ENCODE data around the gene USP40. TPM values are rescaled to one million over a fixed set of nuclear protein-coding genes. Genes with fewer than 3 reads are reported as not detected.

The USP40 gene
- total and polyA plus RNA-seq, 8 donors: 17.2 to 34.7 (median 22.7) TPM

GRCh38 chr2:233603520-233603919 lies 36.9 kb upstream of the USP40 start:
- no peak for DNase-seq
- H3K27ac ChIP-seq: no peak overlapping the region

GRCh38 chr2:233602076-233602475 lies 35.5 kb upstream of the USP40 start:
- TF ChIP-seq, protein P1, sequence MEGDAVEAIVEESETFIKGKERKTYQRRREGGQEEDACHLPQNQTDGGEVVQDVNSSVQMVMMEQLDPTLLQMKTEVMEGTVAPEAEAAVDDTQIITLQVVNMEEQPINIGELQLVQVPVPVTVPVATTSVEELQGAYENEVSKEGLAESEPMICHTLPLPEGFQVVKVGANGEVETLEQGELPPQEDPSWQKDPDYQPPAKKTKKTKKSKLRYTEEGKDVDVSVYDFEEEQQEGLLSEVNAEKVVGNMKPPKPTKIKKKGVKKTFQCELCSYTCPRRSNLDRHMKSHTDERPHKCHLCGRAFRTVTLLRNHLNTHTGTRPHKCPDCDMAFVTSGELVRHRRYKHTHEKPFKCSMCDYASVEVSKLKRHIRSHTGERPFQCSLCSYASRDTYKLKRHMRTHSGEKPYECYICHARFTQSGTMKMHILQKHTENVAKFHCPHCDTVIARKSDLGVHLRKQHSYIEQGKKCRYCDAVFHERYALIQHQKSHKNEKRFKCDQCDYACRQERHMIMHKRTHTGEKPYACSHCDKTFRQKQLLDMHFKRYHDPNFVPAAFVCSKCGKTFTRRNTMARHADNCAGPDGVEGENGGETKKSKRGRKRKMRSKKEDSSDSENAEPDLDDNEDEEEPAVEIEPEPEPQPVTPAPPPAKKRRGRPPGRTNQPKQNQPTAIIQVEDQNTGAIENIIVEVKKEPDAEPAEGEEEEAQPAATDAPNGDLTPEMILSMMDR (IDR thresholded peaks at IDR 0.05): no peak
- Histone ChIP-seq H3K27me3 (no peaks in the 10 kb centered on the region), H3K27ac (no peak overlapping the region), H3K9me3 (no peaks in the 10 kb centered on the region), H3K36me3 (no peaks in the 10 kb centered on the region), H3K4me3 (no peak overlapping the region), H3K4me1 (no peaks in the 10 kb centered on the region)
- 79 to 83% methylated on average over 1 of the region's 1 CpG for WGBS, 2 donors
- no peak for ATAC-seq
- no peak for FAIRE-seq
- DNase-seq: no peak
- intact Hi-C loops (cut with DNase I): no loop called here

More at GRCh38 chr2:233603520-233603919, 36.9 kb upstream of the USP40 start:
- no peak for FAIRE-seq
- intact Hi-C loops (cut with DNase I): no loop called here
- no peak for ATAC-seq
- Histone ChIP-seq H3K27me3 (no peaks in the 10 kb centered on the region), H3K9me3 (no peaks in the 10 kb centered on the region), H3K4me3 (no peak overlapping the region), H3K4me1 (no peaks in the 10 kb centered on the region), H3K36me3 (no peaks in the 10 kb centered on the region)
- TF ChIP-seq, protein P1 (IDR thresholded peaks at IDR 0.05): no peak
- WGBS, 2 donors: 68 to 77% methylated on average over 4 of the region's 4 CpGs

DNA sequence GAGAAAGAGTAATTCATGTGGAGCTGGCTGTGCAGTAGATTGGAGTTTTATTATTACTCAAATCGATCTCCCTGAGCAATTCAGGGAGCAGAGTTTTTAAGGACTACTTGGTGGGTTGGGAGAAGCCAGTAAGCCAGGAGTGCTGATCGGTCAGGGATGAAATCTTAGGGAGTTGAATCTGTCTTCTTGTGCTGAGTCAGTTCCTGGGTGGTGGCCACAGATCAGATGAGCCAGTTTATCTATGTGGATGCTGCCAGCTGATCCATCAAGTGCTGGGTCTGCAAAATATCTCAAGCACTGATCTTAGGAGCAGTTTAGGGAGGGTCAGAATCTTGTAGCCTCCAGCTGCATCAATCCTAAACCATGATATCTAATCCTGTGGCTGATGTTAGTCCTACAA lies 33.8 kb upstream of the USP40 start:
- TF ChIP-seq, protein P1 (IDR thresholded peaks at IDR 0.05): no peak
- intact Hi-C loops (cut with DNase I): no loop called here
- no peaks in the 10 kb centered on the region for H3K4me1 ChIP-seq
- no peaks in the 10 kb centered on the region for H3K9me3 ChIP-seq
- DNase-seq (no peak), ATAC-seq (no peak), FAIRE-seq (no peak)
- H3K36me3 ChIP-seq: no peaks in the 10 kb centered on the region
- H3K27ac ChIP-seq: no peak overlapping the region
- no peaks in the 10 kb centered on the region for H3K27me3 ChIP-seq
- 59 to 70% methylated on average over 2 of the region's 2 CpGs for WGBS, 2 donors
- H3K4me3 ChIP-seq: no peak overlapping the region

GRCh38 chr2:233598952-233599351 lies 32.4 kb upstream of the USP40 start:
- intact Hi-C loops (cut with DNase I): no loop called here
- 83 to 91% methylated on average over 3 of the region's 3 CpGs for WGBS, 2 donors
- Histone ChIP-seq H3K27ac (no peak overlapping the region), H3K36me3 (no peaks in the 10 kb centered on the region), H3K9me3 (no peaks in the 10 kb centered on the region), H3K27me3 (no peaks in the 10 kb centered on the region), H3K4me1 (no peaks in the 10 kb centered on the region), H3K4me3 (no peak overlapping the region)
- no peak for FAIRE-seq
- no peak for DNase-seq
- TF ChIP-seq, protein P1 (IDR thresholded peaks at IDR 0.05): no peak
- no peak for ATAC-seq

DNA sequence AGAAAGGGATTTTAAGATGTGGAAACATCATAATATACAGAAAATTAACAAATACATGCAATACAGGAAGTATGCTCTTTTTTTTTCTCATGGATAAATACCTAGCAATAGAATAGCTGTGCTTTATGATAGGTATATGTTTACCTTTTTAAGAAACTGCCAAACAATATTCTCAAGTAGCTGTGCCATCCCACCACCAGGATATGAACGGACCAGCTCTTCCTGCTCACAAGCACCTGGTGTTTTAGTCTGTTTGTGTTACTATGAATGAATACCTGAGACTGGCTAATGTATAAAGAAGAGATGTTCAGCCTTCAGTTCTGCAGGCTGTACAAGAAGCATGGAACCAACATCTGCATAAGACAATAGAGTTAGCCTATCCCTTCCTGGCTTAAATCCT lies 30.9 kb upstream of the USP40 start:
- Histone ChIP-seq H3K9me3 (no peaks in the 10 kb centered on the region), H3K36me3 (no peaks in the 10 kb centered on the region), H3K27ac (no peak overlapping the region), H3K27me3 (no peaks in the 10 kb centered on the region), H3K4me1 (no peaks in the 10 kb centered on the region), H3K4me3 (no peak overlapping the region)
- TF ChIP-seq, protein P1 (IDR thresholded peaks at IDR 0.05): no peak
- intact Hi-C loops (cut with DNase I): no loop called here
- DNase-seq (no peak), ATAC-seq (no peak), FAIRE-seq (no peak)
- WGBS, 2 donors: 38 to 58% methylated on average over 1 of the region's 1 CpG
